IMR-90 (cell line): ENCODE measurements around the gene CFAP299. TPM values are rescaled to one million over a fixed set of nuclear protein-coding genes. Genes with fewer than 3 reads are reported as not detected.
A peak's percentile ranks its signal among the peaks of the same experiment; 100 is the strongest.

Experiments
- ATAC-seq: fragments of 200-7000 bp; cut with Tn5 transposase; 2 replicates; pipeline ENCODE4 v1.9.1; 2020; ENCODE audit warnings: low read depth, mild to moderate bottlenecking, moderate library complexity
- BruUV-seq: library from RNA; stranded (reverse); fragments of 400-500 nt; replicated peaks from 2 replicates; lab custom pipeline; 2021; lab: Mats Ljungman, UMichigan
- CTCF ChIA-PET: fragments of 300-600 bp; formaldehyde crosslinking; extraction: SDS; loops from one replicate; lab custom pipeline; 2021; ENCODE audit warnings: antibody characterized with exemption; lab: Yijun Ruan, JAX
- POLR2A ChIA-PET: fragments of 300-600 bp; sonication (Branson Sonifier 250); formaldehyde crosslinking; loops from one replicate; lab custom pipeline; 2022; ENCODE audit warnings: antibody characterized with exemption; ENCODE audit not compliant: unreplicated experiment; lab: Charles Lee
- DNase-seq: peaks from one replicate; pipeline ENCODE4 v3.0.0; 2013
- H2AFZ ChIP-seq: replicated peaks from 2 replicates; pipeline ENCODE3; 2013; ENCODE audit warnings: low read length, mild to moderate bottlenecking; ENCODE audit not compliant: poor library complexity
- H2AK5ac ChIP-seq: 2 replicates; pipeline ENCODE4 v1.6.1; 2013; ENCODE audit warnings: low read depth, low read length, inconsistent platforms
- H2AK9ac ChIP-seq: replicated peaks from 2 replicates; pipeline ENCODE3; 2013; ENCODE audit warnings: mild to moderate bottlenecking, low read depth, low read length, moderate library complexity; ENCODE audit not compliant: poor library complexity
- H2BK120ac ChIP-seq: 2 replicates; pipeline ENCODE4 v1.6.1; 2013; ENCODE audit warnings: low read depth, low read length, inconsistent platforms
- H2BK15ac ChIP-seq: 3 replicates; pipeline ENCODE4 v1.6.1; 2013; ENCODE audit warnings: low read depth, low read length, inconsistent platforms
- H2BK20ac ChIP-seq: 2 replicates; pipeline ENCODE4 v1.6.1; 2013; ENCODE audit warnings: low read depth, mild to moderate bottlenecking, inconsistent platforms, low read length, moderate library complexity
- H2BK5ac ChIP-seq: 2 replicates; pipeline ENCODE4 v1.6.1; 2013; ENCODE audit warnings: mild to moderate bottlenecking, low read depth, low read length, inconsistent platforms; ENCODE audit not compliant: poor library complexity, severe bottlenecking
- H3K14ac ChIP-seq: replicated peaks from 2 replicates; pipeline ENCODE4 v1.6.1; 2013; ENCODE audit warnings: low read depth, low read length, inconsistent platforms
- H3K18ac ChIP-seq: 2 replicates; pipeline ENCODE4 v1.6.1; 2013; ENCODE audit warnings: low read depth, low read length, control low read depth
- H3K23ac ChIP-seq: 2 replicates; pipeline ENCODE4 v1.6.1; 2013; ENCODE audit warnings: low read depth, low read length, inconsistent platforms
- H3K27ac ChIP-seq: 2 replicates; pipeline ENCODE4 v1.5.1; 2013; ENCODE audit warnings: mild to moderate bottlenecking, control low read depth, low read length; ENCODE audit not compliant: insufficient read depth
- H3K27me3 ChIP-seq: 2 replicates; pipeline ENCODE4 v1.6.1; 2013; ENCODE audit warnings: low read length; ENCODE audit not compliant: control insufficient read depth, insufficient read depth
- H3K36me3 ChIP-seq: 2 replicates; pipeline ENCODE4 v1.6.1; 2013; ENCODE audit warnings: low read length, mixed read lengths; ENCODE audit not compliant: control insufficient read depth, insufficient read depth
- H3K4ac ChIP-seq: 2 replicates; pipeline ENCODE4 v1.6.1; 2013; ENCODE audit warnings: low read depth, low read length, inconsistent platforms
- H3K4me1 ChIP-seq: 2 replicates; pipeline ENCODE4 v1.6.1; 2013; ENCODE audit warnings: low read length, mixed read lengths; ENCODE audit not compliant: control insufficient read depth, insufficient read depth
- H3K4me2 ChIP-seq: 2 replicates; pipeline ENCODE4 v1.6.1; 2013; ENCODE audit warnings: low read depth, mild to moderate bottlenecking, control low read depth, low read length, moderate library complexity
- H3K4me3 ChIP-seq: 2 replicates; pipeline ENCODE4 v1.5.1; 2013; ENCODE audit warnings: low read depth, mild to moderate bottlenecking, control low read depth, low read length, moderate library complexity; ENCODE audit not compliant: insufficient read depth
- H3K56ac ChIP-seq: 2 replicates; pipeline ENCODE4 v1.6.1; 2013; ENCODE audit warnings: low read length, inconsistent platforms; ENCODE audit not compliant: insufficient read depth; ENCODE audit errors: extremely low read depth
- H3K79me1 ChIP-seq, 2 experiments: 2 replicates each; pipeline ENCODE4 v1.6.1; 2013; ENCODE audit warnings: low read length in 2 of 2, inconsistent platforms in 1 of 2, low read depth in 1 of 2
- H3K9ac ChIP-seq: 2 replicates; pipeline ENCODE4 v1.6.1; 2013; ENCODE audit warnings: low read depth, low read length, control low read depth
- H3K9me1 ChIP-seq: 2 replicates; pipeline ENCODE4 v1.6.1; 2013; ENCODE audit warnings: low read length, inconsistent platforms; ENCODE audit not compliant: insufficient read depth
- H3K9me3 ChIP-seq: 2 replicates; pipeline ENCODE4 v1.6.1; 2013; ENCODE audit warnings: low read length; ENCODE audit not compliant: control insufficient read depth, insufficient read depth
- H4K20me1 ChIP-seq: 2 replicates; pipeline ENCODE4 v1.6.1; 2013; ENCODE audit warnings: low read length, inconsistent platforms; ENCODE audit not compliant: insufficient read depth
- H4K5ac ChIP-seq: 2 replicates; pipeline ENCODE4 v1.6.1; 2013; ENCODE audit warnings: mild to moderate bottlenecking, low read depth, low read length, control low read depth
- H4K8ac ChIP-seq, 2 experiments: 2 replicates each; pipeline ENCODE4 v1.6.1; 2013; ENCODE audit warnings: low read depth in 2 of 2, low read length in 2 of 2, control low read depth in 1 of 2, inconsistent platforms in 1 of 2
- H4K91ac ChIP-seq: 2 replicates; pipeline ENCODE4 v1.6.1; 2013; ENCODE audit warnings: low read depth, low read length, inconsistent platforms; ENCODE audit not compliant: insufficient read depth
- BHLHE40 ChIP-seq: fragments of 150-350 bp; IDR thresholded peaks from 2 replicates; pipeline ENCODE4 v1.6.1; 2016; ENCODE audit warnings: mild to moderate bottlenecking, low read depth, low read length
- CEBPB ChIP-seq: IDR thresholded peaks from 2 replicates; pipeline ENCODE4 v1.6.1; 2012; ENCODE audit warnings: low read depth, low read length, improper control_type of control experiment
- CHD1 ChIP-seq: IDR thresholded peaks from 2 replicates; pipeline ENCODE4 v1.6.1; 2012; ENCODE audit warnings: low read depth, low read length, improper control_type of control experiment
- FOS ChIP-seq: fragments of 150-350 bp; IDR thresholded peaks from 2 replicates; pipeline ENCODE4 v1.6.1; 2016; ENCODE audit warnings: low read depth, low read length
- MAFK ChIP-seq: IDR thresholded peaks from 2 replicates; pipeline ENCODE4 v1.6.1; 2012; ENCODE audit warnings: low read depth, low read length, improper control_type of control experiment
- MXI1 ChIP-seq: IDR thresholded peaks from 2 replicates; pipeline ENCODE4 v1.6.1; 2012; ENCODE audit warnings: low read depth, mild to moderate bottlenecking, low read length, moderate library complexity, borderline replicate concordance
- RCOR1 ChIP-seq: IDR thresholded peaks from 2 replicates; pipeline ENCODE4 v1.6.1; 2012; ENCODE audit warnings: mild to moderate bottlenecking, low read length, improper control_type of control experiment; ENCODE audit not compliant: insufficient replicate concordance
- RFX5 ChIP-seq: IDR thresholded peaks from 2 replicates; pipeline ENCODE4 v1.8.0; 2012; ENCODE audit warnings: low read depth, mild to moderate bottlenecking, low read length, moderate library complexity
- WGBS, 2 experiments: methylation state at CpG; one replicate each; pipeline versions ENCODE4 v1.1.5 to v1.1.7; 2013; ENCODE audit warnings: missing lambda C conversion rate in 2 of 2; ENCODE audit not compliant: insufficient read length in 1 of 2; ENCODE audit errors: extremely low coverage in 2 of 2; 5-methylcytosine and 5-hydroxymethylcytosine counted together
- dilution Hi-C: fragments of 300-500 bp; cut with HindIII; formaldehyde crosslinking; loops from one replicate; pipeline ENCODE4 v1.14.3; 2018; ENCODE audit warnings: low sequenced_read_pairs; ENCODE audit not compliant: unreplicated experiment
- in situ Hi-C: fragments of 300-500 bp; cut with MboI; formaldehyde crosslinking; loops from 3 replicates; pipeline ENCODE4 v1.14.3; 2019; ENCODE audit warnings: low sequenced_read_pairs, inconsistent platforms, mixed read lengths
- intact Hi-C: fragments of 100-400 bp; cut with micrococcal nuclease; formaldehyde crosslinking; loops from 2 replicates; pipeline ENCODE4 v1.10.0; 2022
- polyA plus RNA-seq, 3 experiments: library from polyadenylated mRNA; depleted of rRNA; stranded (reverse); fragments of >200 nt; gene quantifications; 2 replicates each; pipeline ENCODE4 v1.2.3, GENCODE V29; 2012; ENCODE audit warnings: low replicate concordance in 1 of 3
- total RNA-seq: library from RNA; depleted of rRNA; stranded (reverse); fragments of >200 nt; gene quantifications from 2 replicates; pipeline ENCODE4 v1.2.3, GENCODE V29; 2012
- TF ChIP-seq, protein P1 (sequence below): conservative IDR thresholded peaks from 2 replicates; pipeline ENCODE4 v1.5.1; 2012; ENCODE audit warnings: mild to moderate bottlenecking, low read depth, low read length, improper control_type of control experiment
- TF ChIP-seq, protein P2 (sequence below): fragments of 150-350 bp; IDR thresholded peaks from 2 replicates; pipeline ENCODE4 v1.6.1; 2017; ENCODE audit warnings: mild to moderate bottlenecking, antibody characterized with exemption, low read length, low read depth

Gene CFAP299
- total and polyA plus RNA-seq, 2 of the 4 experiments (the other 2 are of a cell fraction) = 1.0 to 1.1 TPM

DNA sequence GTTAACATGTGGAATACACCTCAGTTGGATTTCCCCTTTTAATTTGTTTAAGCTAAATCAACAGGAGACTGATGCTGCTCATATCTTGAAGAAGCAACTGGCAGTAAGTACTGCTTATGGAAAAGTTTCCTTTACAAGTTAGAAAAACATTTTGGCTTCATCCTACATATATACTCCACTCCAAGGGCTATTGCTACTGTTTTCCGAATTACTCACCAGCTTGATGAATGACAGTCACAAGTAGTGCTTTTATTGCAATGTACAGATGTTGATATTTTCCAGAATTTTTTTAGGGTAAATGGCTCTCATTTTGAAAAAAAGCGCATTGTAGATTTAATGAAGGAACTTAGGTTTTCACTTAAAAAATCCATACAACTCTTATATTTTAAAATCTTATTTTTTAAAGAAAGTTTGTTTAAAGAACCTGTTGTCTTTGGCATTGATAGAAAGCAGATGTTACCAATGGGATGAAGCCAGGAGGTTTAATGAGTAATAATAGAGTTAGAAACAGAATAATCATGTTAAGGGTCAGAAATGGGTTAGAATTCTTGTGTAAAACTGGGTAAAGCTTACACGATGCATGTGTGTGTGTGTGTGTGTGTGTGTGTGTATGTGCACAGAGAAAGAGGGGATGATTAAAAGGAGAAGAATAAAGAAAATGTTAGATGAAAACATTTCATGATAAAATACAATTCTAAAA lies 272.9 kb downstream of the CFAP299 start:
- Histone ChIP-seq H3K9me3 (no peaks in the 10 kb centered on the region), H2BK15ac (no peak overlapping the region), H3K18ac (no peak overlapping the region), H3K14ac (no peak overlapping the region), H2BK20ac (no peak overlapping the region), H4K91ac (no peak overlapping the region), H2AK5ac (no peak overlapping the region), H3K79me1 (no peaks in the 10 kb centered on the region), H3K4me1 (no peaks in the 10 kb centered on the region; the same call in 1 of the 2 replicates), H4K8ac (no peak overlapping the region), H2AK9ac (no peak overlapping the region), H3K56ac (no peak overlapping the region), H3K4ac (no peak overlapping the region), H2BK5ac (no peak overlapping the region), H2BK120ac (no peak overlapping the region), H3K27ac (no peak overlapping the region), H3K9me1 (no peaks in the 10 kb centered on the region), H3K9ac (no peak overlapping the region), H3K27me3 (peaks cover under 1% of the 10 kb centered on the region; the same call in 1 of the 2 replicates), H3K23ac (no peak overlapping the region), H2AFZ (no peak overlapping the region), H3K4me3 (no peak overlapping the region), H3K36me3 (no peaks in the 10 kb centered on the region), H4K5ac (no peak overlapping the region), H4K20me1 (no peaks in the 10 kb centered on the region), H3K4me2 (no peak overlapping the region)
- ChIA-PET POLR2A (no interaction called here), CTCF (no interaction called here)
- in situ Hi-C loops (no loop called here), dilution Hi-C loops (no loop called here), intact Hi-C loops (no loop called here)
- BruUV-seq = no TSS peak
- no peak for TF ChIP-seq CHD1
- TF ChIP-seq, protein P1, sequence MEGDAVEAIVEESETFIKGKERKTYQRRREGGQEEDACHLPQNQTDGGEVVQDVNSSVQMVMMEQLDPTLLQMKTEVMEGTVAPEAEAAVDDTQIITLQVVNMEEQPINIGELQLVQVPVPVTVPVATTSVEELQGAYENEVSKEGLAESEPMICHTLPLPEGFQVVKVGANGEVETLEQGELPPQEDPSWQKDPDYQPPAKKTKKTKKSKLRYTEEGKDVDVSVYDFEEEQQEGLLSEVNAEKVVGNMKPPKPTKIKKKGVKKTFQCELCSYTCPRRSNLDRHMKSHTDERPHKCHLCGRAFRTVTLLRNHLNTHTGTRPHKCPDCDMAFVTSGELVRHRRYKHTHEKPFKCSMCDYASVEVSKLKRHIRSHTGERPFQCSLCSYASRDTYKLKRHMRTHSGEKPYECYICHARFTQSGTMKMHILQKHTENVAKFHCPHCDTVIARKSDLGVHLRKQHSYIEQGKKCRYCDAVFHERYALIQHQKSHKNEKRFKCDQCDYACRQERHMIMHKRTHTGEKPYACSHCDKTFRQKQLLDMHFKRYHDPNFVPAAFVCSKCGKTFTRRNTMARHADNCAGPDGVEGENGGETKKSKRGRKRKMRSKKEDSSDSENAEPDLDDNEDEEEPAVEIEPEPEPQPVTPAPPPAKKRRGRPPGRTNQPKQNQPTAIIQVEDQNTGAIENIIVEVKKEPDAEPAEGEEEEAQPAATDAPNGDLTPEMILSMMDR = no peak
- no peak for TF ChIP-seq MAFK
- no peak for TF ChIP-seq RFX5
- no peak for TF ChIP-seq MXI1
- no peak for TF ChIP-seq BHLHE40
- TF ChIP-seq RCOR1 = no peak
- TF ChIP-seq, protein P2, sequence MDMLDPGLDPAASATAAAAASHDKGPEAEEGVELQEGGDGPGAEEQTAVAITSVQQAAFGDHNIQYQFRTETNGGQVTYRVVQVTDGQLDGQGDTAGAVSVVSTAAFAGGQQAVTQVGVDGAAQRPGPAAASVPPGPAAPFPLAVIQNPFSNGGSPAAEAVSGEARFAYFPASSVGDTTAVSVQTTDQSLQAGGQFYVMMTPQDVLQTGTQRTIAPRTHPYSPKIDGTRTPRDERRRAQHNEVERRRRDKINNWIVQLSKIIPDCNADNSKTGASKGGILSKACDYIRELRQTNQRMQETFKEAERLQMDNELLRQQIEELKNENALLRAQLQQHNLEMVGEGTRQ = no peak
- TF ChIP-seq CEBPB = no peak
- TF ChIP-seq FOS = no peak
- peak; percentile 71 for DNase-seq
- ATAC-seq = 0 out of 2 replicates have a peak, but pooled peaks have one; percentile 32
- no CpG with 5 or more reads among the region's 3 CpGs for WGBS, 2 experiments
